CD1c-positive myeloid dendritic cell (primary cell): ENCODE data around the gene BMP7.
"Not testable (repeated sequence)": the region's sequence is repeated elsewhere in the genome, so short reads cannot be mapped to it uniquely, and the experiment has no call there.

Experiments used
- DNase-seq: peaks from one replicate; pipeline ENCODE4 v3.0.0-alpha.2; 2016; ENCODE audit errors: extremely low spot score

The BMP7 gene

GRCh38 chr20:57167971-57168701 is 98.3 kb downstream of the BMP7 start:
- no peak for DNase-seq

- no peak for DNase-seq
Measured at GRCh38 chr20:57167292-57167655, 99.2 kb downstream of the BMP7 start.

GRCh38 chr20:57166568-57167291 is 99.7 kb downstream of the BMP7 start:
- no peak for DNase-seq

GRCh38 chr20:57165427-57166004 is 100.9 kb downstream of the BMP7 start:
- no peak for DNase-seq

- DNase-seq = no peak
Measured at GRCh38 chr20:57164872-57165271, 101.6 kb downstream of the BMP7 start.

GRCh38 chr20:57163041-57163440 is 103.4 kb downstream of the BMP7 start:
- DNase-seq = no peak

GRCh38 chr20:57162362-57162652 is 104.1 kb downstream of the BMP7 start:
- no peak for DNase-seq

- no peak for DNase-seq
Measured at GRCh38 chr20:57161478-57162361, 104.7 kb downstream of the BMP7 start.

GRCh38 chr20:57160985-57161384 is 105.5 kb downstream of the BMP7 start:
- DNase-seq = no peak

GRCh38 chr20:57159945-57160610 is 106.4 kb downstream of the BMP7 start:
- no peak for DNase-seq

- DNase-seq = no peak
Measured at GRCh38 chr20:57159193-57159851, 107.1 kb downstream of the BMP7 start.

GRCh38 chr20:57158474-57158873 is 108.0 kb downstream of the BMP7 start:
- no peak for DNase-seq

GRCh38 chr20:57157787-57158186 is 108.7 kb downstream of the BMP7 start:
- DNase-seq = not testable (repeated sequence)

GRCh38 chr20:57157106-57157691 is 109.2 kb downstream of the BMP7 start:
- no peak for DNase-seq

GRCh38 chr20:57156011-57156729 is 110.3 kb downstream of the BMP7 start:
- DNase-seq = no peak

- no peak for DNase-seq
Measured at GRCh38 chr20:57155415-57155814, 111.0 kb downstream of the BMP7 start.

GRCh38 chr20:57153238-57153905 is 113.1 kb downstream of the BMP7 start:
- no peak for DNase-seq

- no peak for DNase-seq
Measured at GRCh38 chr20:57152557-57152956, 113.9 kb downstream of the BMP7 start.

- DNase-seq = no peak
Measured at GRCh38 chr20:57150559-57150958, 115.9 kb downstream of the BMP7 start.

- no peak for DNase-seq
Measured at GRCh38 chr20:57148263-57148662, 118.2 kb downstream of the BMP7 start.
